Bladder microvascular endothelial cell (primary cell): ENCODE results near the gene PRKCQ. TPM values are rescaled to one million over a fixed set of nuclear protein-coding genes. Genes with fewer than 3 reads are reported as not detected.

Source experiments
- total RNA-seq: library from RNA; depleted of rRNA; stranded (reverse); fragments of >200 nt; gene quantifications from 2 replicates; pipeline ENCODE4 v1.2.3, GENCODE V29; 2014

PRKCQ gene
- total RNA-seq: 0.16 and 0.31 TPM in 2 replicates

GRCh38 chr10:6579904-6580278 lies at the start of gene PRKCQ:
Gene PRKCQ (minus strand): TSS chr10:6580276. CDS start chr10:6515135, 65,141 bp downstream.

